MM.1S (cell line): ENCODE results near the gene PLD4.

Source experiments
- DNase-seq: peaks from one replicate; pipeline ENCODE4 v3.0.0-alpha.2; 2015
- H2AFZ ChIP-seq: fragments of 300-600 bp; sonication (generic); 2 replicates; pipeline ENCODE4 v1.6.0; 2016; ENCODE audit warnings: antibody characterized with exemption, low read length
- H3F3A ChIP-seq: fragments of 300-600 bp; sonication (generic); 2 replicates; pipeline ENCODE4 v1.6.1; 2016; ENCODE audit warnings: mild to moderate bottlenecking, antibody characterized with exemption, low read length, moderate library complexity, mixed read lengths; ENCODE audit not compliant: insufficient read depth
- H3K27ac ChIP-seq: fragments of 300-600 bp; sonication (generic); 2 replicates; pipeline ENCODE4 v1.5.1; 2016; ENCODE audit warnings: mild to moderate bottlenecking, low read length
- H3K27me3 ChIP-seq: fragments of 300-600 bp; sonication (generic); replicated peaks from 2 replicates; pipeline ENCODE4 v1.6.0; 2016; ENCODE audit warnings: low read length; ENCODE audit not compliant: insufficient read depth
- H3K36me3 ChIP-seq: fragments of 300-600 bp; sonication (generic); replicated peaks from 2 replicates; pipeline ENCODE4 v1.6.1; 2016; ENCODE audit warnings: mild to moderate bottlenecking, low read length, mixed read lengths; ENCODE audit not compliant: insufficient read depth
- H3K4me1 ChIP-seq: fragments of 300-600 bp; sonication (generic); 2 replicates; pipeline ENCODE4 v1.6.1; 2016; ENCODE audit warnings: low read length, mixed read lengths
- H3K4me2 ChIP-seq: fragments of 300-600 bp; sonication (generic); 2 replicates; pipeline ENCODE4 v1.6.0; 2016; ENCODE audit warnings: low read depth, low read length
- H3K4me3 ChIP-seq: fragments of 300-600 bp; sonication (generic); 2 replicates; pipeline ENCODE4 v1.5.1; 2016; ENCODE audit warnings: low read length, mixed read lengths
- H3K79me2 ChIP-seq: fragments of 300-600 bp; sonication (generic); 2 replicates; pipeline ENCODE4 v1.6.1; 2016; ENCODE audit warnings: mixed run types, low read length, mixed read lengths
- H3K9ac ChIP-seq: fragments of 300-600 bp; sonication (generic); 2 replicates; pipeline ENCODE4 v1.6.1; 2016; ENCODE audit warnings: low read length, mixed read lengths
- H3K9me2 ChIP-seq: fragments of 300-600 bp; sonication (generic); replicated peaks from 2 replicates; pipeline ENCODE4 v1.6.1; 2016; ENCODE audit warnings: mild to moderate bottlenecking, low read length, mixed read lengths; ENCODE audit not compliant: insufficient read depth
- H3K9me3 ChIP-seq: fragments of 300-600 bp; sonication (generic); replicated peaks from 2 replicates; pipeline ENCODE4 v1.6.1; 2016; ENCODE audit warnings: mild to moderate bottlenecking, low read length, mixed read lengths; ENCODE audit not compliant: insufficient read depth
- H4K20me1 ChIP-seq: fragments of 300-600 bp; sonication (generic); 2 replicates; pipeline ENCODE4 v1.6.1; 2016; ENCODE audit warnings: mild to moderate bottlenecking, low read length, moderate library complexity, mixed read lengths; ENCODE audit not compliant: insufficient read depth
- CTCF ChIP-seq: fragments of 300-600 bp; sonication (generic); IDR thresholded peaks from 2 replicates; pipeline ENCODE4 v1.5.1; 2016; ENCODE audit warnings: antibody characterized with exemption, low read length, mixed read lengths
- EZH2 ChIP-seq: fragments of 300-600 bp; sonication (generic); optimal IDR thresholded peaks from 2 replicates; pipeline ENCODE3; 2017; ENCODE audit warnings: low read depth, mild to moderate bottlenecking, antibody characterized with exemption, low read length, mixed read lengths
- EZH2phosphoT487 ChIP-seq: fragments of 300-600 bp; sonication (generic); IDR thresholded peaks from 2 replicates; pipeline ENCODE4 v1.6.1; 2018; ENCODE audit warnings: antibody characterized with exemption, low read length

PLD4 gene

GRCh38 chr14:104977008-104977680, 52.5 kb downstream of the PLD4 start:
- no peak overlapping the region for H3K4me2 ChIP-seq
- no peaks in the 10 kb centered on the region for H3K9me2 ChIP-seq
- no peak overlapping the region for H3K27ac ChIP-seq
- no peaks in the 10 kb centered on the region for H3K9me3 ChIP-seq
- H3K9ac ChIP-seq, result no peak overlapping the region
- no peak overlapping the region for H2AFZ ChIP-seq
- no peak for DNase-seq
- H3K4me1 ChIP-seq, result no peaks in the 10 kb centered on the region
- H3K27me3 ChIP-seq, result peaks cover 8% of the 10 kb centered on the region; the same call in 1 of the 2 replicates
- H3K36me3 ChIP-seq, result no peaks in the 10 kb centered on the region
- H3F3A ChIP-seq, result no peaks in the 10 kb centered on the region
- no peak overlapping the region for H3K4me3 ChIP-seq
- H3K79me2 ChIP-seq, result no peaks in the 10 kb centered on the region
- no peaks in the 10 kb centered on the region for H4K20me1 ChIP-seq
- TF ChIP-seq EZH2 (no peak), CTCF (no peak)

- Histone ChIP-seq H3K79me2 (no peaks in the 10 kb centered on the region), H3K9me2 (no peaks in the 10 kb centered on the region), H3K4me1 (no peaks in the 10 kb centered on the region), H3K9ac (no peak within 1 kb of the TSS), H3K9me3 (no peaks in the 10 kb centered on the region), H3F3A (no peaks in the 10 kb centered on the region), H4K20me1 (no peaks in the 10 kb centered on the region), H3K36me3 (no peaks in the 10 kb centered on the region), H3K4me3 (no peak within 1 kb of the TSS), H2AFZ (no peak within 1 kb of the TSS), H3K4me2 (no peak within 1 kb of the TSS), H3K27me3 (peaks cover 8% of the 10 kb centered on the region; the same call in 1 of the 2 replicates), H3K27ac (no peak within 1 kb of the TSS)
- no peak for DNase-seq
- TF ChIP-seq EZH2phosphoT487 (no peak), CTCF (no peak), EZH2 (no peak)
These were observed 53.3 kb downstream of the PLD4 start, which contains the start of gene AHNAK2 for GRCh38 chr14:104977681-104978653. Gene AHNAK2, minus strand, starts transcription at chr14:104978374. Its CDS starts 137 bp downstream, at chr14:104978237.

GRCh38 chr14:104978746-104979691, 54.3 kb downstream of the PLD4 start:
- Histone ChIP-seq H3K4me2 (no peak overlapping the region), H3F3A (no peaks in the 10 kb centered on the region), H3K79me2 (no peaks in the 10 kb centered on the region), H3K9me2 (no peaks in the 10 kb centered on the region), H3K9me3 (no peaks in the 10 kb centered on the region), H3K27me3 (peaks cover 11% of the 10 kb centered on the region; the same call in 1 of the 2 replicates), H3K36me3 (no peaks in the 10 kb centered on the region), H3K4me1 (no peaks in the 10 kb centered on the region), H3K9ac (no peak overlapping the region), H3K27ac (no peak overlapping the region), H3K4me3 (no peak overlapping the region), H2AFZ (no peak overlapping the region), H4K20me1 (no peaks in the 10 kb centered on the region)
- DNase-seq, result no peak
- TF ChIP-seq EZH2 (no peak), EZH2phosphoT487 (no peak), CTCF (no peak)
